IMR-90 (cell line): Measurements from ENCODE around the gene ENPP3. TPM values are rescaled to one million over a fixed set of nuclear protein-coding genes. Genes with fewer than 3 reads are reported as not detected.

Experiments used
- ATAC-seq: fragments of 200-7000 bp; cut with Tn5 transposase; 2 replicates; pipeline ENCODE4 v1.9.1; 2020; ENCODE audit warnings: low read depth, mild to moderate bottlenecking, moderate library complexity
- Bru-seq: library from RNA; stranded (reverse); fragments of 400-500 nt; gene quantifications from one replicate; lab custom pipeline; 2021; lab: Mats Ljungman, UMichigan
- BruChase-seq, 2 experiments: library from RNA; stranded (reverse); fragments of 400-500 nt; gene quantifications; one replicate each; lab custom pipeline; 2021; lab: Mats Ljungman, UMichigan
- BruUV-seq: library from RNA; stranded (reverse); fragments of 400-500 nt; replicated peaks from 2 replicates; lab custom pipeline; 2021; lab: Mats Ljungman, UMichigan
- CTCF ChIA-PET: fragments of 300-600 bp; formaldehyde crosslinking; extraction: SDS; loops from one replicate; lab custom pipeline; 2021; ENCODE audit warnings: antibody characterized with exemption; lab: Yijun Ruan, JAX
- POLR2A ChIA-PET: fragments of 300-600 bp; sonication (Branson Sonifier 250); formaldehyde crosslinking; loops from one replicate; lab custom pipeline; 2022; ENCODE audit warnings: antibody characterized with exemption; ENCODE audit not compliant: unreplicated experiment; lab: Charles Lee
- DNase-seq: peaks from one replicate; pipeline ENCODE4 v3.0.0; 2013
- H2AFZ ChIP-seq: replicated peaks from 2 replicates; pipeline ENCODE3; 2013; ENCODE audit warnings: low read length, mild to moderate bottlenecking; ENCODE audit not compliant: poor library complexity
- H2AK5ac ChIP-seq: 2 replicates; pipeline ENCODE4 v1.6.1; 2013; ENCODE audit warnings: low read depth, low read length, inconsistent platforms
- H2AK9ac ChIP-seq: replicated peaks from 2 replicates; pipeline ENCODE3; 2013; ENCODE audit warnings: mild to moderate bottlenecking, low read depth, low read length, moderate library complexity; ENCODE audit not compliant: poor library complexity
- H2BK120ac ChIP-seq: 2 replicates; pipeline ENCODE4 v1.6.1; 2013; ENCODE audit warnings: low read depth, low read length, inconsistent platforms
- H2BK15ac ChIP-seq: 3 replicates; pipeline ENCODE4 v1.6.1; 2013; ENCODE audit warnings: low read depth, low read length, inconsistent platforms
- H2BK20ac ChIP-seq: 2 replicates; pipeline ENCODE4 v1.6.1; 2013; ENCODE audit warnings: low read depth, mild to moderate bottlenecking, inconsistent platforms, low read length, moderate library complexity
- H2BK5ac ChIP-seq: 2 replicates; pipeline ENCODE4 v1.6.1; 2013; ENCODE audit warnings: mild to moderate bottlenecking, low read depth, low read length, inconsistent platforms; ENCODE audit not compliant: poor library complexity, severe bottlenecking
- H3K14ac ChIP-seq: replicated peaks from 2 replicates; pipeline ENCODE4 v1.6.1; 2013; ENCODE audit warnings: low read depth, low read length, inconsistent platforms
- H3K18ac ChIP-seq: 2 replicates; pipeline ENCODE4 v1.6.1; 2013; ENCODE audit warnings: low read depth, low read length, control low read depth
- H3K23ac ChIP-seq: 2 replicates; pipeline ENCODE4 v1.6.1; 2013; ENCODE audit warnings: low read depth, low read length, inconsistent platforms
- H3K27ac ChIP-seq: 2 replicates; pipeline ENCODE4 v1.5.1; 2013; ENCODE audit warnings: mild to moderate bottlenecking, control low read depth, low read length; ENCODE audit not compliant: insufficient read depth
- H3K27me3 ChIP-seq: 2 replicates; pipeline ENCODE4 v1.6.1; 2013; ENCODE audit warnings: low read length; ENCODE audit not compliant: control insufficient read depth, insufficient read depth
- H3K36me3 ChIP-seq: 2 replicates; pipeline ENCODE4 v1.6.1; 2013; ENCODE audit warnings: low read length, mixed read lengths; ENCODE audit not compliant: control insufficient read depth, insufficient read depth
- H3K4ac ChIP-seq: 2 replicates; pipeline ENCODE4 v1.6.1; 2013; ENCODE audit warnings: low read depth, low read length, inconsistent platforms
- H3K4me1 ChIP-seq: 2 replicates; pipeline ENCODE4 v1.6.1; 2013; ENCODE audit warnings: low read length, mixed read lengths; ENCODE audit not compliant: control insufficient read depth, insufficient read depth
- H3K4me2 ChIP-seq: 2 replicates; pipeline ENCODE4 v1.6.1; 2013; ENCODE audit warnings: low read depth, mild to moderate bottlenecking, control low read depth, low read length, moderate library complexity
- H3K4me3 ChIP-seq: 2 replicates; pipeline ENCODE4 v1.5.1; 2013; ENCODE audit warnings: low read depth, mild to moderate bottlenecking, control low read depth, low read length, moderate library complexity; ENCODE audit not compliant: insufficient read depth
- H3K56ac ChIP-seq: 2 replicates; pipeline ENCODE4 v1.6.1; 2013; ENCODE audit warnings: low read length, inconsistent platforms; ENCODE audit not compliant: insufficient read depth; ENCODE audit errors: extremely low read depth
- H3K79me1 ChIP-seq, 2 experiments: 2 replicates each; pipeline ENCODE4 v1.6.1; 2013; ENCODE audit warnings: low read length in 2 of 2, inconsistent platforms in 1 of 2, low read depth in 1 of 2
- H3K9ac ChIP-seq: 2 replicates; pipeline ENCODE4 v1.6.1; 2013; ENCODE audit warnings: low read depth, low read length, control low read depth
- H3K9me1 ChIP-seq: 2 replicates; pipeline ENCODE4 v1.6.1; 2013; ENCODE audit warnings: low read length, inconsistent platforms; ENCODE audit not compliant: insufficient read depth
- H3K9me3 ChIP-seq: 2 replicates; pipeline ENCODE4 v1.6.1; 2013; ENCODE audit warnings: low read length; ENCODE audit not compliant: control insufficient read depth, insufficient read depth
- H4K20me1 ChIP-seq: 2 replicates; pipeline ENCODE4 v1.6.1; 2013; ENCODE audit warnings: low read length, inconsistent platforms; ENCODE audit not compliant: insufficient read depth
- H4K5ac ChIP-seq: 2 replicates; pipeline ENCODE4 v1.6.1; 2013; ENCODE audit warnings: mild to moderate bottlenecking, low read depth, low read length, control low read depth
- H4K8ac ChIP-seq, 2 experiments: 2 replicates each; pipeline ENCODE4 v1.6.1; 2013; ENCODE audit warnings: low read depth in 2 of 2, low read length in 2 of 2, control low read depth in 1 of 2, inconsistent platforms in 1 of 2
- H4K91ac ChIP-seq: 2 replicates; pipeline ENCODE4 v1.6.1; 2013; ENCODE audit warnings: low read depth, low read length, inconsistent platforms; ENCODE audit not compliant: insufficient read depth
- CEBPB ChIP-seq: IDR thresholded peaks from 2 replicates; pipeline ENCODE4 v1.6.1; 2012; ENCODE audit warnings: low read depth, low read length, improper control_type of control experiment
- RAD21 ChIP-seq: IDR thresholded peaks from 2 replicates; pipeline ENCODE4 v1.6.1; 2012; ENCODE audit warnings: low read length, improper control_type of control experiment
- WGBS, 2 experiments: methylation state at CpG; one replicate each; pipeline versions ENCODE4 v1.1.5 to v1.1.7; 2013; ENCODE audit warnings: missing lambda C conversion rate in 2 of 2; ENCODE audit not compliant: insufficient read length in 1 of 2; ENCODE audit errors: extremely low coverage in 2 of 2; 5-methylcytosine and 5-hydroxymethylcytosine counted together
- dilution Hi-C: fragments of 300-500 bp; cut with HindIII; formaldehyde crosslinking; loops from one replicate; pipeline ENCODE4 v1.14.3; 2018; ENCODE audit warnings: low sequenced_read_pairs; ENCODE audit not compliant: unreplicated experiment
- in situ Hi-C: fragments of 300-500 bp; cut with MboI; formaldehyde crosslinking; loops from 3 replicates; pipeline ENCODE4 v1.14.3; 2019; ENCODE audit warnings: low sequenced_read_pairs, inconsistent platforms, mixed read lengths
- intact Hi-C: fragments of 100-400 bp; cut with micrococcal nuclease; formaldehyde crosslinking; loops from 2 replicates; pipeline ENCODE4 v1.10.0; 2022
- long read RNA-seq: library from polyadenylated mRNA; unstranded; transcript quantifications from one replicate; pipeline ENCODE4 v2.0.0, GENCODE V29; 2021; ENCODE audit not compliant: unreplicated experiment
- polyA plus RNA-seq, 3 experiments: library from polyadenylated mRNA; depleted of rRNA; stranded (reverse); fragments of >200 nt; gene quantifications; 2 replicates each; pipeline ENCODE4 v1.2.3, GENCODE V29; 2012; ENCODE audit warnings: low replicate concordance in 1 of 3
- total RNA-seq: library from RNA; depleted of rRNA; stranded (reverse); fragments of >200 nt; gene quantifications from 2 replicates; pipeline ENCODE4 v1.2.3, GENCODE V29; 2012; rRNA removed

ENPP3 gene
- total RNA-seq = under 0.01 TPM in 1 of 2 replicates, not detected in the other
- 0.05 TPM in 1 of 2 replicates, not detected in the other for polyA plus RNA-seq (2012; rRNA removed)
- polyA plus RNA-seq (2012; cell fraction: cytosol; rRNA removed) = 0.01 TPM in 1 of 2 replicates, not detected in the other
- polyA plus RNA-seq (2012; cell fraction: nucleus; rRNA removed; ENCODE audit: low replicate concordance) = 0.11 TPM in 1 of 2 replicates, not detected in the other
- percentile 7 among the genes with signal in this experiment for Bru-seq, nascent RNA
- BruChase-seq, experiment 1, labeled RNA remaining after a 6-hour chase = percentile 11 among the genes with signal in this experiment
- percentile 5 among the genes with signal in this experiment for BruChase-seq, experiment 2, labeled RNA remaining after a 2-hour chase
- long read RNA-seq = 0 reads

GRCh38 chr6:131636880-131637792, at the start of gene ENPP3:
Gene ENPP3, plus strand, starts transcription at chr6:131637302. Its CDS starts 83 bp downstream, at chr6:131637385.
- ChIA-PET POLR2A (no interaction called here), CTCF (interaction anchor here (2.4 kb wide), 1 partner anchor 9 kb away, joined by 18 read pairs; the partner anchor contains the start of gene MED23)
- no peak within 1 kb of the TSS for H3K27ac ChIP-seq
- in situ Hi-C loops (no loop called here), dilution Hi-C loops (no loop called here), intact Hi-C loops (no loop called here)
- no peak within 1 kb of the TSS; the same call in 1 of the 2 replicates for H2BK20ac ChIP-seq
- H3K56ac ChIP-seq = no peak within 1 kb of the TSS
- H3K9ac ChIP-seq = no peak within 1 kb of the TSS
- no peak within 1 kb of the TSS for H3K18ac ChIP-seq
- no peak within 1 kb of the TSS for H3K4me3 ChIP-seq
- no peak within 1 kb of the TSS for H4K8ac ChIP-seq
- H3K4me2 ChIP-seq = peak within 1 kb of the TSS; percentile 13; the same call in 1 of the 2 replicates
- no peak within 1 kb of the TSS for H4K91ac ChIP-seq
- H3K79me1 ChIP-seq = no peaks in the 10 kb centered on the region
- H2AFZ ChIP-seq = no peak within 1 kb of the TSS
- no TSS peak for BruUV-seq
- no peak within 1 kb of the TSS for H3K4ac ChIP-seq
- no peaks in the 10 kb centered on the region for H4K20me1 ChIP-seq
- TF ChIP-seq CEBPB = peak; percentile 75
- no peak for TF ChIP-seq RAD21
- H3K9me3 ChIP-seq = no peaks in the 10 kb centered on the region
- no peak within 1 kb of the TSS for H2BK120ac ChIP-seq
- no peaks in the 10 kb centered on the region for H3K36me3 ChIP-seq
- no peak within 1 kb of the TSS for H3K14ac ChIP-seq
- peaks cover 3% of the 10 kb centered on the region; the same call in 1 of the 2 replicates for H3K4me1 ChIP-seq
- H2BK15ac ChIP-seq = no peak within 1 kb of the TSS
- peak; percentile 59 for ATAC-seq
- WGBS, 2 experiments = 13% methylated on average over 1 of the region's 10 CpGs; no CpG with 5 or more reads in 1 of the 2 experiments
- H3K9me1 ChIP-seq = no peaks in the 10 kb centered on the region
- no peak within 1 kb of the TSS for H2BK5ac ChIP-seq
- H2AK9ac ChIP-seq = no peak within 1 kb of the TSS
- no peaks in the 10 kb centered on the region; the same call in 1 of the 2 replicates for H3K27me3 ChIP-seq
- no peak within 1 kb of the TSS for H3K23ac ChIP-seq
- no peak within 1 kb of the TSS for H4K5ac ChIP-seq
- peak; percentile 13 for DNase-seq
- H2AK5ac ChIP-seq = no peak within 1 kb of the TSS
